Naive B cell (primary cell): Measurements from ENCODE around the gene THAP3. TPM values are rescaled to one million over a fixed set of nuclear protein-coding genes. Genes with fewer than 3 reads are reported as not detected.
A peak's percentile ranks its signal among the peaks of the same experiment; 100 is the strongest.

Experiments
- ATAC-seq, 2 donors: fragments of 150-1000 bp; cut with Tn5 transposase; 2 replicates each; pipeline ENCODE4 v1.10.0; 2021; ENCODE audit warnings: low read depth in 2 of 2, mild to moderate bottlenecking in 2 of 2, moderate library complexity in 2 of 2
- DNase-seq: peaks from one replicate; pipeline ENCODE4 v3.0.0; 2022
- H3K27ac Mint-ChIP-seq, 6 donors: one replicate each; pipeline ENCODE4 v1.8.0; 2020 to 2022; ENCODE audit warnings: mild to moderate bottlenecking in 6 of 6, mixed read lengths in 6 of 6, moderate library complexity in 5 of 6, inconsistent platforms in 2 of 6
- H3K27me3 Mint-ChIP-seq, 3 donors: one replicate each; pipeline ENCODE4 v1.8.0; 2021 to 2022; ENCODE audit warnings: mixed read lengths in 3 of 3, mild to moderate bottlenecking in 1 of 3
- H3K36me3 Mint-ChIP-seq, 2 donors: one replicate each; pipeline ENCODE4 v1.8.0; 2020 to 2022; ENCODE audit warnings: mixed read lengths in 2 of 2, inconsistent platforms in 1 of 2, mild to moderate bottlenecking in 1 of 2
- H3K4me1 Mint-ChIP-seq, 3 donors: one replicate each; pipeline ENCODE4 v1.8.0; 2020 to 2022; ENCODE audit warnings: mixed read lengths in 3 of 3, inconsistent platforms in 1 of 3, mild to moderate bottlenecking in 1 of 3, moderate library complexity in 1 of 3
- H3K4me3 Mint-ChIP-seq, 8 donors: one replicate each; pipeline ENCODE4 v1.8.0; 2020 to 2022; ENCODE audit warnings: mild to moderate bottlenecking in 8 of 8, mixed read lengths in 8 of 8, moderate library complexity in 8 of 8, inconsistent platforms in 2 of 8
- H3K9me3 Mint-ChIP-seq, 7 donors: one replicate each; pipeline ENCODE4 v1.8.0; 2020 to 2022; ENCODE audit warnings: mixed read lengths in 7 of 7, mild to moderate bottlenecking in 5 of 7, inconsistent platforms in 2 of 7, moderate library complexity in 1 of 7
- polyA plus RNA-seq, 6 donors: library from polyadenylated mRNA; unstranded; fragments of 300-500 nt; fragmentation: Illumina TruSeq; gene quantifications; one replicate each; pipeline ENCODE4 v1.2.3, GENCODE V29; 2021; ENCODE audit warnings: low read depth in 6 of 6

The THAP3 gene
- polyA plus RNA-seq, 6 donors from 2014 or later: 10.4 to 26.9 (median 21.7) TPM

GRCh38 chr1:6603915-6604558 is 20.6 kb upstream of the THAP3 start:
- H3K27me3 Mint-ChIP-seq: no peaks in the 10 kb centered on the region
- ATAC-seq (no peak), DNase-seq (no peak)
- no peaks in the 10 kb centered on the region for H3K9me3 Mint-ChIP-seq
- peaks cover 19 to 32% (median 25%) of the 10 kb centered on the region in 3 donors for H3K4me1 Mint-ChIP-seq
- H3K36me3 Mint-ChIP-seq: no peaks in the 10 kb centered on the region
- H3K27ac Mint-ChIP-seq: peak overlapping the region; percentile 91 to 98 (median 96)
- peak overlapping the region; percentile 91 to 99 (median 94) for H3K4me3 Mint-ChIP-seq

- Mint-ChIP-seq H3K27ac (peak overlapping the region; percentile 34 to 87 (median 76)), H3K9me3 (no peaks in the 10 kb centered on the region), H3K4me3 (peak overlapping the region; percentile 88 to 95 (median 92)), H3K4me1 (peaks cover 14 to 20% (median 18%) of the 10 kb centered on the region in 3 donors), H3K27me3 (no peaks in the 10 kb centered on the region), H3K36me3 (no peaks in the 10 kb centered on the region)
- DNase-seq (no peak), ATAC-seq (peak; percentile 34 to 42)
Measured at GRCh38 chr1:6612641-6613360, 11.9 kb upstream of the THAP3 start.

GRCh38 chr1:6613361-6614018 is 11.2 kb upstream of the THAP3 start, which contains the start of gene PHF13:
TSS of gene PHF13 (plus strand) at chr1:6613731. CDS start at chr1:6614067, 336 bp downstream.
- H3K9me3 Mint-ChIP-seq: no peaks in the 10 kb centered on the region
- peak within 1 kb of the TSS; percentile 34 to 87 (median 80) for H3K27ac Mint-ChIP-seq
- peaks cover 14 to 20% (median 18%) of the 10 kb centered on the region in 3 donors for H3K4me1 Mint-ChIP-seq
- peak; percentile 100 for DNase-seq
- H3K27me3 Mint-ChIP-seq: no peaks in the 10 kb centered on the region
- H3K36me3 Mint-ChIP-seq: no peaks in the 10 kb centered on the region
- peak; percentile 92 to 94 for ATAC-seq
- H3K4me3 Mint-ChIP-seq: peak within 1 kb of the TSS; percentile 88 to 95 (median 92)

- Mint-ChIP-seq H3K27ac (no peak overlapping the region), H3K4me3 (peak overlapping the region; percentile 85 to 93 (median 90)), H3K36me3 (no peaks in the 10 kb centered on the region), H3K4me1 (peaks cover 14 to 20% (median 18%) of the 10 kb centered on the region in 3 donors), H3K27me3 (no peaks in the 10 kb centered on the region), H3K9me3 (no peaks in the 10 kb centered on the region)
- ATAC-seq (no peak), DNase-seq (peak; percentile 49)
Measured at GRCh38 chr1:6614019-6614928, 10.4 kb upstream of the THAP3 start.

GRCh38 chr1:6614929-6615785 is 9.5 kb upstream of the THAP3 start:
- Mint-ChIP-seq H3K27ac (peak overlapping the region in 4 of 6 donors; percentile 49 to 90 (median 77)), H3K9me3 (no peaks in the 10 kb centered on the region), H3K27me3 (no peaks in the 10 kb centered on the region), H3K4me3 (peak overlapping the region; percentile 51 to 93 (median 84)), H3K4me1 (peaks cover 14 to 20% (median 18%) of the 10 kb centered on the region in 3 donors), H3K36me3 (peaks cover 0 to 3% of the 10 kb centered on the region in 2 donors)
- DNase-seq (peak; percentile 15), ATAC-seq (no peak)

GRCh38 chr1:6619045-6619444 is 5.6 kb upstream of the THAP3 start:
- ATAC-seq: no peak
- H3K27ac Mint-ChIP-seq: no peak overlapping the region
- no peaks in the 10 kb centered on the region for H3K9me3 Mint-ChIP-seq
- peaks cover 0 to 6% of the 10 kb centered on the region in 2 donors for H3K36me3 Mint-ChIP-seq
- no peaks in the 10 kb centered on the region for H3K27me3 Mint-ChIP-seq
- H3K4me3 Mint-ChIP-seq: peak overlapping the region in 2 of 8 donors; percentile 30 to 72
- H3K4me1 Mint-ChIP-seq: peaks cover 11 to 13% (median 12%) of the 10 kb centered on the region in 3 donors
- no peak for DNase-seq

GRCh38 chr1:6621429-6622391 is 3.0 kb upstream of the THAP3 start:
- ATAC-seq: no peak
- Mint-ChIP-seq H3K9me3 (no peaks in the 10 kb centered on the region), H3K4me1 (peaks cover 13 to 24% (median 13%) of the 10 kb centered on the region in 3 donors), H3K27ac (no peak overlapping the region), H3K4me3 (peak overlapping the region in 1 of 8 donors; percentile 36), H3K27me3 (no peaks in the 10 kb centered on the region), H3K36me3 (peaks cover 0 to 6% of the 10 kb centered on the region in 2 donors)
- DNase-seq: no peak

- Mint-ChIP-seq H3K27ac (peak overlapping the region in 1 of 6 donors; percentile 33), H3K4me1 (peaks cover 19 to 29% (median 21%) of the 10 kb centered on the region in 3 donors), H3K36me3 (peaks cover 0 to 6% of the 10 kb centered on the region in 2 donors), H3K27me3 (no peaks in the 10 kb centered on the region), H3K9me3 (no peaks in the 10 kb centered on the region), H3K4me3 (peak overlapping the region in 2 of 8 donors; percentile 25 to 72)
- ATAC-seq: no peak
- no peak for DNase-seq
Measured at GRCh38 chr1:6622396-6623152, 2.1 kb upstream of the THAP3 start.

GRCh38 chr1:6623269-6623965 is 1.3 kb upstream of the THAP3 start:
- Mint-ChIP-seq H3K36me3 (peaks cover 0 to 6% of the 10 kb centered on the region in 2 donors), H3K27me3 (no peaks in the 10 kb centered on the region), H3K9me3 (no peaks in the 10 kb centered on the region), H3K4me3 (peak overlapping the region in 3 of 8 donors; percentile 14 to 72 (median 44)), H3K4me1 (peaks cover 26 to 33% (median 27%) of the 10 kb centered on the region in 3 donors), H3K27ac (no peak overlapping the region)
- DNase-seq: no peak
- ATAC-seq: no peak

GRCh38 chr1:6625584-6626149 is 999 bp downstream of the THAP3 start:
- Mint-ChIP-seq H3K27me3 (no peaks in the 10 kb centered on the region), H3K36me3 (peaks cover 0 to 8% of the 10 kb centered on the region in 2 donors), H3K4me3 (peak overlapping the region; percentile 84 to 94 (median 90)), H3K9me3 (no peaks in the 10 kb centered on the region), H3K27ac (peak overlapping the region in 5 of 6 donors; percentile 57 to 74 (median 66)), H3K4me1 (peaks cover 28 to 43% (median 34%) of the 10 kb centered on the region in 3 donors)
- DNase-seq (no peak), ATAC-seq (peak in 1 of 2 donors; percentile 30)
